Measurements from ENCODE around the gene MTCP1. TPM values are rescaled to one million over a fixed set of nuclear protein-coding genes. Genes with fewer than 3 reads are reported as not detected.

The MTCP1 gene
- total RNA-seq, 1 experiment from 2014 or later = 19.2 TPM

- peak; percentile 73 for DNase-seq (ENCODE audit: low read depth)
- in situ Hi-C loops (cut with HindIII; ENCODE audit: low pct_unique_long_range_greater_than_20kb, low sequenced_read_pairs) = no loop called here
Observed at GRCh38 chrX:155056877-155057792, 13.8 kb downstream of the MTCP1 start.

GRCh38 chrX:155056471-155056870, 14.5 kb downstream of the MTCP1 start:
- in situ Hi-C loops (cut with HindIII; ENCODE audit: low pct_unique_long_range_greater_than_20kb, low sequenced_read_pairs) = no loop called here
- DNase-seq (ENCODE audit: low read depth) = no peak

GRCh38 chrX:155055494-155055893, 15.4 kb downstream of the MTCP1 start:
- in situ Hi-C loops (cut with HindIII; ENCODE audit: low pct_unique_long_range_greater_than_20kb, low sequenced_read_pairs) = no loop called here

GRCh38 chrX:155054255-155054654, 16.7 kb downstream of the MTCP1 start:
- in situ Hi-C loops (cut with HindIII; ENCODE audit: low pct_unique_long_range_greater_than_20kb, low sequenced_read_pairs) = no loop called here
- no peak for DNase-seq (ENCODE audit: low read depth)

More at GRCh38 chrX:155055494-155055893, 15.4 kb downstream of the MTCP1 start:
- DNase-seq (ENCODE audit: low read depth) = no peak

GRCh38 chrX:155053656-155054055, 17.3 kb downstream of the MTCP1 start:
- in situ Hi-C loops (cut with HindIII; ENCODE audit: low pct_unique_long_range_greater_than_20kb, low sequenced_read_pairs) = no loop called here

GRCh38 chrX:155052738-155053498, 18.0 kb downstream of the MTCP1 start:
- in situ Hi-C loops (cut with HindIII; ENCODE audit: low pct_unique_long_range_greater_than_20kb, low sequenced_read_pairs) = no loop called here
- DNase-seq (ENCODE audit: low read depth) = peak; percentile 69

More at GRCh38 chrX:155053656-155054055, 17.3 kb downstream of the MTCP1 start:
- DNase-seq (ENCODE audit: low read depth) = no peak

- in situ Hi-C loops (cut with HindIII; ENCODE audit: low pct_unique_long_range_greater_than_20kb, low sequenced_read_pairs) = no loop called here
- DNase-seq (ENCODE audit: low read depth) = no peak
Observed at GRCh38 chrX:155048977-155049619, 21.8 kb downstream of the MTCP1 start.

- in situ Hi-C loops (cut with HindIII; ENCODE audit: low pct_unique_long_range_greater_than_20kb, low sequenced_read_pairs) = no loop called here
- DNase-seq (ENCODE audit: low read depth) = no peak
Observed at GRCh38 chrX:155046811-155047528, 24.0 kb downstream of the MTCP1 start.

GRCh38 chrX:155046129-155046810, 24.7 kb downstream of the MTCP1 start:
- in situ Hi-C loops (cut with HindIII; ENCODE audit: low pct_unique_long_range_greater_than_20kb, low sequenced_read_pairs) = no loop called here
- DNase-seq (ENCODE audit: low read depth) = no peak

GRCh38 chrX:155035688-155036087, 35.2 kb downstream of the MTCP1 start:
- DNase-seq (ENCODE audit: low read depth) = no peak
- in situ Hi-C loops (cut with HindIII; ENCODE audit: low pct_unique_long_range_greater_than_20kb, low sequenced_read_pairs) = no loop called here

- no peak for DNase-seq (ENCODE audit: low read depth)
- in situ Hi-C loops (cut with HindIII; ENCODE audit: low pct_unique_long_range_greater_than_20kb, low sequenced_read_pairs) = no loop called here
Observed at GRCh38 chrX:155031657-155032056, 39.3 kb downstream of the MTCP1 start.

GRCh38 chrX:155028877-155029291, 42.1 kb downstream of the MTCP1 start:
- in situ Hi-C loops (cut with HindIII; ENCODE audit: low pct_unique_long_range_greater_than_20kb, low sequenced_read_pairs) = no loop called here
- peak; percentile 26 for DNase-seq (ENCODE audit: low read depth)

- DNase-seq (ENCODE audit: low read depth) = no peak
- in situ Hi-C loops (cut with HindIII; ENCODE audit: low pct_unique_long_range_greater_than_20kb, low sequenced_read_pairs) = no loop called here
Observed at GRCh38 chrX:155028129-155028528, 42.8 kb downstream of the MTCP1 start.

GRCh38 chrX:155027509-155028066, 43.3 kb downstream of the MTCP1 start:
- in situ Hi-C loops (cut with HindIII; ENCODE audit: low pct_unique_long_range_greater_than_20kb, low sequenced_read_pairs) = no loop called here
- peak; percentile 40 for DNase-seq (ENCODE audit: low read depth)

- peak; percentile 96 for DNase-seq (ENCODE audit: low read depth)
- in situ Hi-C loops (cut with HindIII; ENCODE audit: low pct_unique_long_range_greater_than_20kb, low sequenced_read_pairs) = no loop called here
Observed at GRCh38 chrX:155026727-155027508, 44.0 kb downstream of the MTCP1 start, which contains the start of gene FUNDC2. Gene FUNDC2 (plus strand): TSS chrX:155026844. CDS start chrX:155026939, 95 bp downstream.

GRCh38 chrX:155026420-155026726, 44.6 kb downstream of the MTCP1 start:
- in situ Hi-C loops (cut with HindIII; ENCODE audit: low pct_unique_long_range_greater_than_20kb, low sequenced_read_pairs) = no loop called here
- DNase-seq (ENCODE audit: low read depth) = no peak
